Lung microvascular endothelial cell (primary cell): Measurements from ENCODE around the gene GMPPA. TPM values are rescaled to one million over a fixed set of nuclear protein-coding genes. Genes with fewer than 3 reads are reported as not detected.

Source experiments
- DNase-seq, 2 donors: peaks; one replicate each; pipeline versions ENCODE4 v3.0.0 to v3.0.0-alpha.2; 2010; ENCODE audit warnings: low read depth in 2 of 2
- total RNA-seq: library from RNA; depleted of rRNA; stranded (reverse); fragments of >200 nt; gene quantifications from 2 replicates; pipeline ENCODE4 v1.2.1, GENCODE V29; 2014

GMPPA gene
- total RNA-seq, 1 donor from 2014 or later: 22.2 TPM

DNA sequence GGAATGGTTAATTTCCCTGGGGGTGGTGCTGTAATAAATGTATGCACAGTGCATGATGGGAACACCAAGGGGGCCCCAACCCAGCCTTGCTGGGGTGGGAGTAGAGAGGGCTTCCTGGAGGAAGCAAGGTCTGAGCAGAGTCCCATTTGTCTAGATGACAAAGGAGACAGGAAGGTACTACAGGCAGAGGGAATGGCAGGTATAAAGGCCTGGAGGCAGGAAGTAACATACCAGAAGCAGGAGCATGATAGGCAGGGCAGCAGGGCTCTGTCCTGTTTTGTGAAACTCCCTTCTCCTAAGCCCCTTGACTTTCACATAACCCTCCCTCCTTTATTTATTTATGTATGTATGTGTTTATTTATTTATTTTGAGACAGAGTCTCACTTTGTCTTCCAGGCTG is 3.9 kb downstream of the GMPPA start:
- no peak for DNase-seq

- no peak for DNase-seq
These were observed 6.9 kb downstream of the GMPPA start for GRCh38 chr2:219505585-219505984.

DNA sequence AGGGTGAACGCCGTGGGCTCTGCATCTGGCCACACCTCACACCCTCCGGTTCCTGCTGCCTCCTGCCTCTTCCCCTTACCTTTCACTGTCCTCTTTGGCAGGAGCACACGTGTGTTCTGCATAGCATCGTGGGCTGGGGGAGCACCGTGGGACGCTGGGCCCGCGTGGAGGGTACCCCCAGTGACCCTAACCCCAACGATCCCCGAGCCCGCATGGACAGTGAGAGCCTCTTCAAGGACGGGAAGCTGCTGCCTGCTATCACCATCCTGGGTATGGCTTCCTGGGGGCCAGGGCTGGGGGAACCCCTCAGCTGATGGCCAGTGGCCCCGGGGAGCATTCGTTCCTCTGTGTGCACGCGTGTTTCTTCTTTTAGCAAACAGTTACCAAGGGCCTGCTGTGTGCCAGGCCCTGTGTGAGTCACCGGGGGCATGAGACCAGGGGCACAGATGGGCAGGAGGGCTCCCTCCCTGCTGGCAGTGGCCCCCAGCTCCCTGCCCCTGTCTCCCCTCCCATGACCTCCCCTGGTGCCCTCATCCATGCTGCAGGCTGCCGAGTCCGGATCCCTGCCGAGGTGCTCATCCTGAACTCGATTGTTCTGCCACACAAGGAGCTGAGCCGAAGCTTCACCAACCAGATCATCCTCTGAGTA is 7.6 kb downstream of the GMPPA start:
- DNase-seq: no peak

DNA sequence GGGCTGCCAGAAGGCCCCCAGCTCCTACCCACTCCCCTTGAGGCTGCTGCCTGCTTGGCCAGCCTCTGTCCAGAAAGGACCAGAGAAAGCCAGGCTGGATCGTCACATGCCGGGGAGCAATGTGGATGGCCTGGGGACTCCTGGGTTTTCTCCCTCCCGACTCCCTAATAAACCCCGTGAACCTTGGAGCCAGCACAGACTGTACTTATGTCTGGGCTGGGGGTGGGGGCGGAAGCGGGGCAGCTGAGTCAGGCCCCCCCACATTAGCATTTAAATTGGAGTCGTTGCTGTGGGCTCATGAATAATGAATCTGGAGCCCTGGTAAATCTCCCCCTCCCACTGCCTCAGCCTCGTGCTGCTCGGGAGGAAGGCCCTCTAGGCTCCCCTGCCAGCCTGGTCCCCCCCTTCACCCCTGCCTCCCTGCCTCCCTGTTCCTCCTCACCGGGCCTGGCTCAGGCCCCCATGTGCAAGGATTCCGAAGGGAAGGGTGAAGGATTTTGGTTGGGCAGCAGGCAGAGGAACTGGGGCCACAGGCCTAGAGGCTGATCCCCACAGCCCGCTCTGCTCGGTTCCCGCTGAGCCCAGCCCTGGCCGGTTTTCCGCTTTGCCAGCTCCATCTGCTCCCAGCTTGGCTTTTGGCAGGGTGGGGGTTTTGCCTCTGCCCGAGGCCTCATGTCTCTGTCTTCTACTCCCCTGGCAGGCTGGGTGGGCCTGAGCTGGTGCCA is 8.3 kb downstream of the GMPPA start:
- no peak for DNase-seq

DNA sequence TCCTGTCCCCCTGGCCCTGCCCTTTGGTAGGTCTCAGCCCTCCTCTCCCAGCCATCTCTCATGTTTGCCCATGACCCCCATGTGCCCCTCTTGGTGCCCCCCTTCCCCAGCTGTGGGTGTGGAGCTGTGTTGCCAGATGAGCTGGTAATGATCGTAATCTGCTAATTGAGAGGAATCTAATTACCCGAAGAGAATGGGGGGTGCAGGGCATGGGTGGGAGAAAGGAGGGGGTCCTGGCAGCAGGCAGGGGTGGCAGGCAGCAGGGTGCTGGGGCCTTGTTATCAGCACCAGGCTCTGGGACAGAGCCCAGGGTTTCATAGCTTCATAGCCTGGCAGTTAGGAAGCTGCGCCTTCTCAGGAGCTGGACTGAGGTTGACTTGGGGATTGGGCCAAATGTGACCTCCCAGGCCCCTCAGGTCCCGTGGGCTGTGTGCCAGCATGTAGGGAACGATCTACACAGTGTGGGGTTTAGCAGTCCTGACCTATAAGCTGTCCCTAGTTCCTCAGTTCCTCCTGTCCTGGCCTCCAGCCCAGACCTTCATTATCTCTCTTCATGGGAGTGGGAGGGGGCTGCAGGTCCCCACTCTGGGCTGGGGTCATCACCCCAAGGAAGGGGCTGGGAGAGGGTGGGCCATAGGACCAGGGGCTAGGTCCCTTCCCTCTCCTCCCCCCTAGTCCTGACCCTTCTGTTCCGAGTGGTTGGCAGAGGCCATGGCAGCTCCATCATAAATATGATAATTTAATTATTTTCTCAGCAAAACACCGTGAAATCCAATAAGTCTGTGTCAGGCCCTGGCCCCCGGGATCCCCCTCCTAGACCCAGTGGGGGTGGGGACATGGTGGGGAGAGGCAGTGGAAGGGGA is 9.1 kb downstream of the GMPPA start:
- DNase-seq: no peak

GRCh38 chr2:219508444-219508734 is 9.7 kb downstream of the GMPPA start:
- no peak for DNase-seq

GRCh38 chr2:219508971-219509779 is 10.5 kb downstream of the GMPPA start:
- DNase-seq: no peak

- DNase-seq: peak; percentile 37 to 52
These were observed 11.3 kb downstream of the GMPPA start for GRCh38 chr2:219509780-219510511.

DNA sequence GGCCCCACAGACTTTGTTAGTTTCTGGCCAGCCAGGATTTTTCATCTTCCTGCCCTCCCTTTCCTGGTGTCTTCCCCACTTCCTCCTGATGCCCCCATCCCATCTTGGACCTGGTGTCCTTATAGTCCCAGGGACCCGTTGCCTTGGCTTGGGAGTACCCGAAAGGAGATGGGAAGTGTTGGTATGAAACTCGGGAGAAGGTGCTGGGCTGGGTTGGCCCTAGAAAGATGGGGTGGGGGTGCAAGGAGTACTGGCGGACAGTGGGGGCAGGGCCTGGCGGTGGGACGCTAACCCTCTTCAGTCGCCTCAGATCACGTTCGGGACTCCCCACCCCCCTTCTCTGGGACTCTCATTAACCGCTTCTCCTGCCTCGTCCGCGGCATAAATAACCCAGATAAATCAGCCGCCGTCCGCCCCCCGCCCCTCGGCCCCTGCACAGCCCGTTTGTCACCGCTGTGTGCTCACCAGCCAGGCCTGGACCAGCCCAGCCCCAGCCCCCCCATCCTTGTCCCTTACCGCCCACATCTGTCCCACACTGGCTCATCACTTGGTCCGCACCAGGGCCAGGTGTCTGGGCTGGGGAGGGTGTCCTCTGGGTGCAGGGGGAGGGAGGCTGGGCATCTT is 11.9 kb downstream of the GMPPA start:
- DNase-seq: no peak

- no peak for DNase-seq
These were observed 13.0 kb downstream of the GMPPA start for GRCh38 chr2:219511547-219512325.

- DNase-seq: no peak
These were observed 14.0 kb downstream of the GMPPA start for GRCh38 chr2:219512524-219513216.

GRCh38 chr2:219513787-219514186 is 15.1 kb downstream of the GMPPA start:
- no peak for DNase-seq

DNA sequence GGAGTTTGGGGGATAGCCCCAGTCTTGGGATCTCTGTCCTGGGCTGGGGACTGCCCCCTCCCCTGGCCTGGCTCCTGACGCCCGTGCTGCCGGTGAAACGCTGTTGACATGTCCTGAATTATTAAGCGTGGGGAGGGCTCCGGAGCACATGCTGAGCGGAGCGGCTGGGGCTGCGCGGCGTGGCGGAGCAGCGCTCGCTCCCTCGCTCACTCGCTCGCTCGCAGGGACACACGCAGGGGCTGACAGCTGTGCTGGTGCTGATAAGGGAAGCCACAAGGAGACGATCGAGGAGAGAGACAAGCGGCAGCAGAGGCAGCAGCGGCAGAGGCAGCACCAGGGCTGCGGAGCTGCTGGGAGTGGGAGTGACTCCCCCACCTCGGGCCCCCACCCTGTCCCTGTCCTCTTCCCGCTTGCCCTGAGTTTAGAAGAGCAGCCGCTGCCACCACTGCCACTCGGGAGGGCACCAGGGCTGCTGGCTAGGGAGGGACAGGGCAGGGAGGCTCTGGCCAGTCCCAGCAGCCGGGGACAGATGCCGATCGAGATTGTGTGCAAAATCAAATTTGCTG is 15.6 kb downstream of the GMPPA start, which contains the start of gene ASIC4:
ASIC4 (plus strand) TSS at position 287 of the 566 bp plus-strand sequence; CDS start at position 530, 243 bp downstream.
- no peak for DNase-seq

GRCh38 chr2:219514836-219515235 is 16.1 kb downstream of the GMPPA start:
- DNase-seq: no peak

- no peak for DNase-seq
These were observed 17.4 kb downstream of the GMPPA start for GRCh38 chr2:219515874-219516629.

- DNase-seq: no peak
These were observed 18.2 kb downstream of the GMPPA start for GRCh38 chr2:219516888-219517287.

DNA sequence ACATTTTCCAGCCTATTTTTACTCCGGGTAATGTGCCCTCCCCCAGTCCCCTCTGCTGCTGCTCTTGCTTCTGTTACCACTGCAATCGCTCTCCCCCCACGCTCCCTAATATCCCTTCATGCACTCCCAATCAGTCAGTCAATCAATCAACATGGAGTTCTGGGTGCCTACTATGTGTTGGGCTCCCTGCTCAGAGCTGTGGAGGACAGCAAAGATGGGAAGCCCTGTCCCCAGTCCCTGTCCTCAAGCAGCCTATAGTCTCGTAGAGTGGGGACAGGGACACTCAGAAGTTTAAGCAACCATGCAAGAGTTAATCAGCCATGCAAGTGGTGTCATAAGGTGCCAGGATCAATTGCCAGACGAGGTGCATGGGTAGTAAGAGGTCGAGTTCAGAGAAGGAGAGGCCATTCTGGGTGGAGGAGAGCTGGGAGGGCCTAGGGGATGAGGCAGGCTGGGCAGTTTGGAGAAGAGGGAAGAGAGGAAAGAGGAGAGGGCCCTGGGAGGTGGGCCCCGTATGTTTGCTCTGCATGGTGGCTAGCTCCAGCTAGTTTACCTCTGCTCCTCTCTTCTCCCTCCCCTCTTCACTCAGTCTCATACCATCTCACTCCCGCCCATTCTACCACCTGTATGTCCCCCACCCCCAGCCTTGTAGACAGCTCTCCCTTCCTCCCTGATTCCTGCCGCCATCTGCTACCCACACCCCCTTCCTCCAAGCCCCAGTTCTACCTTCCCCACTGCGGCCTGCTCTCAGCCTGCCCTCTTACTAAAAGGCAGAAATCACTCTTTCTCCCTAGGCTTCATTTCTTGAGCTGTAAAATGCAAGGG is 19.5 kb downstream of the GMPPA start:
- no peak for DNase-seq
